Measurements from ENCODE around the gene MEGF10.

The MEGF10 gene

GRCh38 chr5:127425037-127425436 is 134.4 kb downstream of the MEGF10 start:
- Histone ChIP-seq H3K79me2 (ENCODE audit: insufficient read depth, low read length) (no peaks in the 10 kb centered on the region), H3K27ac (ENCODE audit: low read length) (no peak overlapping the region), H3K4me2 (ENCODE audit: insufficient read depth, low read length) (no peak overlapping the region), H3K4me1 (ENCODE audit: insufficient read depth, low read length) (no peaks in the 10 kb centered on the region), H3K9me3 (ENCODE audit: insufficient read depth, low read length, severe bottlenecking) (no peaks in the 10 kb centered on the region), H3K36me3 (ENCODE audit: insufficient read depth, low read length) (no peaks in the 10 kb centered on the region), H4K20me1 (ENCODE audit: insufficient read depth, low read length) (no peaks in the 10 kb centered on the region), H2AFZ (ENCODE audit: low read depth, low read length) (no peak overlapping the region), H3K27me3 (ENCODE audit: insufficient read depth, low read length, poor library complexity) (peaks cover 3% of the 10 kb centered on the region), H3K4me3 (ENCODE audit: low read depth in 1 of 2, low read length in 2 of 2) (no peak overlapping the region), H3K9ac (ENCODE audit: low read depth, low read length) (no peak overlapping the region)
- no peak for TF ChIP-seq EZH2 (IDR thresholded peaks at IDR 0.05; ENCODE audit: borderline replicate concordance, low read depth, low read length, severe bottlenecking)
- no peak for TF ChIP-seq CTCF (IDR thresholded peaks at IDR 0.05; ENCODE audit: borderline replicate concordance, extremely low read depth, low read length, poor library complexity, severe bottlenecking)
- DNase-seq (no peak), ATAC-seq (ENCODE audit: insufficient read depth, low read depth) (no peak)

- Histone ChIP-seq H3K9ac (ENCODE audit: low read depth, low read length) (no peak overlapping the region), H3K79me2 (ENCODE audit: insufficient read depth, low read length) (no peaks in the 10 kb centered on the region), H3K36me3 (ENCODE audit: insufficient read depth, low read length) (no peaks in the 10 kb centered on the region), H3K9me3 (ENCODE audit: insufficient read depth, low read length, severe bottlenecking) (no peaks in the 10 kb centered on the region), H3K27ac (ENCODE audit: low read length) (no peak overlapping the region), H3K4me2 (ENCODE audit: insufficient read depth, low read length) (no peak overlapping the region), H4K20me1 (ENCODE audit: insufficient read depth, low read length) (no peaks in the 10 kb centered on the region), H2AFZ (ENCODE audit: low read depth, low read length) (no peak overlapping the region), H3K27me3 (ENCODE audit: insufficient read depth, low read length, poor library complexity) (peaks cover 5% of the 10 kb centered on the region), H3K4me1 (ENCODE audit: insufficient read depth, low read length) (no peaks in the 10 kb centered on the region), H3K4me3 (ENCODE audit: low read depth in 1 of 2, low read length in 2 of 2) (no peak overlapping the region)
- no peak for ATAC-seq (ENCODE audit: insufficient read depth, low read depth)
- TF ChIP-seq CTCF (IDR thresholded peaks at IDR 0.05; ENCODE audit: borderline replicate concordance, extremely low read depth, low read length, poor library complexity, severe bottlenecking) (no peak), EZH2 (IDR thresholded peaks at IDR 0.05; ENCODE audit: borderline replicate concordance, low read depth, low read length, severe bottlenecking) (no peak)
- DNase-seq = no peak
Observed at GRCh38 chr5:127425868-127426267, 135.3 kb downstream of the MEGF10 start.

GRCh38 chr5:127426661-127427060 is 136.1 kb downstream of the MEGF10 start:
- H3K4me3 ChIP-seq (ENCODE audit: low read depth in 1 of 2, low read length in 2 of 2) = no peak overlapping the region
- H2AFZ ChIP-seq (ENCODE audit: low read depth, low read length) = no peak overlapping the region
- no peaks in the 10 kb centered on the region for H3K4me1 ChIP-seq (ENCODE audit: insufficient read depth, low read length)
- H3K4me2 ChIP-seq (ENCODE audit: insufficient read depth, low read length) = no peak overlapping the region
- no peak overlapping the region for H3K27ac ChIP-seq (ENCODE audit: low read length)
- no peaks in the 10 kb centered on the region for H3K79me2 ChIP-seq (ENCODE audit: insufficient read depth, low read length)
- no peak for DNase-seq
- H3K9me3 ChIP-seq (ENCODE audit: insufficient read depth, low read length, severe bottlenecking) = no peaks in the 10 kb centered on the region
- no peak for TF ChIP-seq CTCF (IDR thresholded peaks at IDR 0.05; ENCODE audit: borderline replicate concordance, extremely low read depth, low read length, poor library complexity, severe bottlenecking)
- no peak for TF ChIP-seq EZH2 (IDR thresholded peaks at IDR 0.05; ENCODE audit: borderline replicate concordance, low read depth, low read length, severe bottlenecking)
- no peak overlapping the region for H3K9ac ChIP-seq (ENCODE audit: low read depth, low read length)
- H3K27me3 ChIP-seq (ENCODE audit: insufficient read depth, low read length, poor library complexity) = peaks cover 5% of the 10 kb centered on the region
- no peaks in the 10 kb centered on the region for H3K36me3 ChIP-seq (ENCODE audit: insufficient read depth, low read length)
- ATAC-seq (ENCODE audit: insufficient read depth, low read depth) = no peak
- H4K20me1 ChIP-seq (ENCODE audit: insufficient read depth, low read length) = no peaks in the 10 kb centered on the region

GRCh38 chr5:127428276-127428675 is 137.7 kb downstream of the MEGF10 start:
- no peaks in the 10 kb centered on the region for H4K20me1 ChIP-seq (ENCODE audit: insufficient read depth, low read length)
- TF ChIP-seq EZH2 (IDR thresholded peaks at IDR 0.05; ENCODE audit: borderline replicate concordance, low read depth, low read length, severe bottlenecking) (no peak), CTCF (IDR thresholded peaks at IDR 0.05; ENCODE audit: borderline replicate concordance, extremely low read depth, low read length, poor library complexity, severe bottlenecking) (no peak)

More at GRCh38 chr5:127428276-127428675, 137.7 kb downstream of the MEGF10 start:
- peaks cover 9% of the 10 kb centered on the region for H3K27me3 ChIP-seq (ENCODE audit: insufficient read depth, low read length, poor library complexity)
- no peaks in the 10 kb centered on the region for H3K36me3 ChIP-seq (ENCODE audit: insufficient read depth, low read length)
- no peak overlapping the region for H3K27ac ChIP-seq (ENCODE audit: low read length)
- ATAC-seq (ENCODE audit: insufficient read depth, low read depth) (no peak), DNase-seq (no peak)
- H3K9me3 ChIP-seq (ENCODE audit: insufficient read depth, low read length, severe bottlenecking) = no peaks in the 10 kb centered on the region
- no peak overlapping the region for H2AFZ ChIP-seq (ENCODE audit: low read depth, low read length)
- no peak overlapping the region for H3K9ac ChIP-seq (ENCODE audit: low read depth, low read length)
- no peak overlapping the region for H3K4me2 ChIP-seq (ENCODE audit: insufficient read depth, low read length)
- H3K4me3 ChIP-seq (ENCODE audit: low read depth in 1 of 2, low read length in 2 of 2) = no peak overlapping the region
- H3K79me2 ChIP-seq (ENCODE audit: insufficient read depth, low read length) = no peaks in the 10 kb centered on the region
- no peaks in the 10 kb centered on the region for H3K4me1 ChIP-seq (ENCODE audit: insufficient read depth, low read length)
